HL-60 (cell line): Measurements from ENCODE around the gene TPRA1.

Experiments used
- GABPA ChIP-seq: IDR thresholded peaks from 2 replicates; pipeline ENCODE4 v1.6.1; 2012; ENCODE audit warnings: low read depth
- POLR2AphosphoS5 ChIP-seq: IDR thresholded peaks from 2 replicates; pipeline ENCODE4 v1.6.1; 2012; ENCODE audit warnings: low read depth
- TF ChIP-seq, protein P1 (sequence below): IDR thresholded peaks from one replicate; pipeline ENCODE4 v1.5.1; 2011; ENCODE audit warnings: low read length, control low read depth, inconsistent platforms; ENCODE audit not compliant: insufficient read depth
- TF ChIP-seq, protein P2 (sequence below): IDR thresholded peaks from 2 replicates; pipeline ENCODE4 v1.6.1; 2012; ENCODE audit warnings: low read depth; ENCODE audit not compliant: insufficient replicate concordance

DNA sequence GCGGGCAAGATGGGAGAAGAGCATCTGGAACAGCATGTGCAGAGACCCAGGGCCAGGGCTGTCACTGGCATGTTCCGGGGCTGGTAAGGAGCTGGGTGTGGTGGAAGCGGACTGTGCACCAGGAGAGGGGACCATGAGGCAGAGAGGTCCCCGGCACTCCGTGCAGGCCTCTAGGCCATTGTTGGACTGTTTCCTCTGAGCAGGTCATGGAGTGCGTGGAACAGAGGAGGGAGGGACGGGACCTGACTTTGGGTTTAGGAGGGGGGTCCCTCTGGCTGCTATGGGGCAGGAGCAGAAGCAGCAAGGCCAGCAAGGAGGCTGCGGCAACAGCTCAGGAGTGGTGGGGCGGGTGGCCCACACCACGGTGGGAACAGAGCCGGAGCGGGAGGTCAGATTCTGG is 47.1 kb downstream of the TPRA1 start:
- TF ChIP-seq, protein P1, sequence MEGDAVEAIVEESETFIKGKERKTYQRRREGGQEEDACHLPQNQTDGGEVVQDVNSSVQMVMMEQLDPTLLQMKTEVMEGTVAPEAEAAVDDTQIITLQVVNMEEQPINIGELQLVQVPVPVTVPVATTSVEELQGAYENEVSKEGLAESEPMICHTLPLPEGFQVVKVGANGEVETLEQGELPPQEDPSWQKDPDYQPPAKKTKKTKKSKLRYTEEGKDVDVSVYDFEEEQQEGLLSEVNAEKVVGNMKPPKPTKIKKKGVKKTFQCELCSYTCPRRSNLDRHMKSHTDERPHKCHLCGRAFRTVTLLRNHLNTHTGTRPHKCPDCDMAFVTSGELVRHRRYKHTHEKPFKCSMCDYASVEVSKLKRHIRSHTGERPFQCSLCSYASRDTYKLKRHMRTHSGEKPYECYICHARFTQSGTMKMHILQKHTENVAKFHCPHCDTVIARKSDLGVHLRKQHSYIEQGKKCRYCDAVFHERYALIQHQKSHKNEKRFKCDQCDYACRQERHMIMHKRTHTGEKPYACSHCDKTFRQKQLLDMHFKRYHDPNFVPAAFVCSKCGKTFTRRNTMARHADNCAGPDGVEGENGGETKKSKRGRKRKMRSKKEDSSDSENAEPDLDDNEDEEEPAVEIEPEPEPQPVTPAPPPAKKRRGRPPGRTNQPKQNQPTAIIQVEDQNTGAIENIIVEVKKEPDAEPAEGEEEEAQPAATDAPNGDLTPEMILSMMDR = no peak
- no peak for TF ChIP-seq POLR2AphosphoS5
- TF ChIP-seq, protein P2, sequence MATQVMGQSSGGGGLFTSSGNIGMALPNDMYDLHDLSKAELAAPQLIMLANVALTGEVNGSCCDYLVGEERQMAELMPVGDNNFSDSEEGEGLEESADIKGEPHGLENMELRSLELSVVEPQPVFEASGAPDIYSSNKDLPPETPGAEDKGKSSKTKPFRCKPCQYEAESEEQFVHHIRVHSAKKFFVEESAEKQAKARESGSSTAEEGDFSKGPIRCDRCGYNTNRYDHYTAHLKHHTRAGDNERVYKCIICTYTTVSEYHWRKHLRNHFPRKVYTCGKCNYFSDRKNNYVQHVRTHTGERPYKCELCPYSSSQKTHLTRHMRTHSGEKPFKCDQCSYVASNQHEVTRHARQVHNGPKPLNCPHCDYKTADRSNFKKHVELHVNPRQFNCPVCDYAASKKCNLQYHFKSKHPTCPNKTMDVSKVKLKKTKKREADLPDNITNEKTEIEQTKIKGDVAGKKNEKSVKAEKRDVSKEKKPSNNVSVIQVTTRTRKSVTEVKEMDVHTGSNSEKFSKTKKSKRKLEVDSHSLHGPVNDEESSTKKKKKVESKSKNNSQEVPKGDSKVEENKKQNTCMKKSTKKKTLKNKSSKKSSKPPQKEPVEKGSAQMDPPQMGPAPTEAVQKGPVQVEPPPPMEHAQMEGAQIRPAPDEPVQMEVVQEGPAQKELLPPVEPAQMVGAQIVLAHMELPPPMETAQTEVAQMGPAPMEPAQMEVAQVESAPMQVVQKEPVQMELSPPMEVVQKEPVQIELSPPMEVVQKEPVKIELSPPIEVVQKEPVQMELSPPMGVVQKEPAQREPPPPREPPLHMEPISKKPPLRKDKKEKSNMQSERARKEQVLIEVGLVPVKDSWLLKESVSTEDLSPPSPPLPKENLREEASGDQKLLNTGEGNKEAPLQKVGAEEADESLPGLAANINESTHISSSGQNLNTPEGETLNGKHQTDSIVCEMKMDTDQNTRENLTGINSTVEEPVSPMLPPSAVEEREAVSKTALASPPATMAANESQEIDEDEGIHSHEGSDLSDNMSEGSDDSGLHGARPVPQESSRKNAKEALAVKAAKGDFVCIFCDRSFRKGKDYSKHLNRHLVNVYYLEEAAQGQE = no peak
- no peak for TF ChIP-seq GABPA
